Stimulated activated CD4-positive, alpha-beta T cell treated with anti-CD3 and anti-CD28 coated beads, TNF-alpha, amount 100 ng/mL, for 48 hours (primary cell): ENCODE results near the gene NEURL3.

ENCODE experiments used
- DNase-seq, 3 donors: peaks; one replicate each; pipeline ENCODE4 v3.0.0-alpha.2; 2020; ENCODE audit warnings: low read depth in 3 of 3

The NEURL3 gene

GRCh38 chr2:96540136-96540535, 35.0 kb upstream of the NEURL3 start:
- DNase-seq = no peak

- DNase-seq = no peak
Observed at GRCh38 chr2:96539215-96539920, 34.2 kb upstream of the NEURL3 start.

- peak; percentile 73 to 81 (median 81) for DNase-seq
Observed at GRCh38 chr2:96538487-96539214, 33.5 kb upstream of the NEURL3 start.

GRCh38 chr2:96537734-96538486, 32.8 kb upstream of the NEURL3 start:
- DNase-seq = no peak

GRCh38 chr2:96537066-96537733, 32.0 kb upstream of the NEURL3 start:
- DNase-seq = peak in 2 of 3 donors; percentile 73 to 78

GRCh38 chr2:96536445-96537065, 31.4 kb upstream of the NEURL3 start, which contains the start of gene ARID5A:
Gene ARID5A (plus strand): TSS chr2:96536752. CDS start chr2:96536827, 75 bp downstream.
- DNase-seq = peak; percentile 84 to 93 (median 88)

- no peak for DNase-seq
Observed at GRCh38 chr2:96535331-96535730, 30.2 kb upstream of the NEURL3 start.

GRCh38 chr2:96534701-96535181, 29.6 kb upstream of the NEURL3 start:
- DNase-seq = no peak

- DNase-seq = no peak
Observed at GRCh38 chr2:96534141-96534540, 29.0 kb upstream of the NEURL3 start.

- no peak for DNase-seq
Observed at GRCh38 chr2:96533292-96534073, 28.3 kb upstream of the NEURL3 start.

- no peak for DNase-seq
Observed at GRCh38 chr2:96532641-96533291, 27.6 kb upstream of the NEURL3 start.

GRCh38 chr2:96531872-96532505, 26.8 kb upstream of the NEURL3 start:
- DNase-seq = peak; percentile 77 to 89 (median 86)

- DNase-seq = no peak
Observed at GRCh38 chr2:96531366-96531765, 26.2 kb upstream of the NEURL3 start.

GRCh38 chr2:96530474-96531357, 25.6 kb upstream of the NEURL3 start:
- DNase-seq = no peak

GRCh38 chr2:96530144-96530430, 24.9 kb upstream of the NEURL3 start:
- DNase-seq = no peak

GRCh38 chr2:96529376-96530143, 24.4 kb upstream of the NEURL3 start:
- no peak for DNase-seq

GRCh38 chr2:96528700-96529375, 23.7 kb upstream of the NEURL3 start:
- no peak for DNase-seq
